NCI-H460 (cell line): ENCODE data around the gene IDH1. TPM values are rescaled to one million over a fixed set of nuclear protein-coding genes. Genes with fewer than 3 reads are reported as not detected.
"Not testable (repeated sequence)": the region's sequence is repeated elsewhere in the genome, so short reads cannot be mapped to it uniquely, and the experiment has no call there.

Experiments
- DNase-seq: peaks from one replicate; pipeline ENCODE4 v3.0.0-alpha.2; 2016; ENCODE audit warnings: low read depth; ENCODE audit errors: extremely low read depth
- total RNA-seq: library from RNA; depleted of rRNA; stranded (reverse); fragments of >200 nt; shearing (Covaris generic); gene quantifications from 2 replicates; pipeline ENCODE4 v1.2.3, GENCODE V29; 2014; rRNA removed

IDH1 gene
- total RNA-seq, 1 experiment from 2014 or later, result 937 TPM

DNA sequence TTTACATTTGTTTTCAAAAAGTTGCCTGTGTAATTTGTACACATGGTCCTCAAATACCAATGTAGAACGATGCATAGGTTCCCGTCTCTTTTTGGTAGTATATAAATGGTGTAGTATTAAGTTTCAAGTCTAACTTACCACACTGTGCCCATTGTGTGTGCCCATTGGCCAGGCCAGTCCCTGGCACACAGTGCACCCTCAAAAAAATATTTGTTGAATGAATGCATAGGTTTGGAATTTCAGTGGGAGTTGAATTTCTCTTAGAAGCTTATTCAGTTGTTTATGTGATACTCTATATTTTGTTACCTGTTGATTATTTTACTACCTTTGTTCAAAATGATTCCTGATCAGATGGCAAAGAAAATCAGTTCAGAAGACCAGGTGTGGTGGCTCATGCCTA, 30.1 kb downstream of the IDH1 start:
- DNase-seq, result no peak

DNA sequence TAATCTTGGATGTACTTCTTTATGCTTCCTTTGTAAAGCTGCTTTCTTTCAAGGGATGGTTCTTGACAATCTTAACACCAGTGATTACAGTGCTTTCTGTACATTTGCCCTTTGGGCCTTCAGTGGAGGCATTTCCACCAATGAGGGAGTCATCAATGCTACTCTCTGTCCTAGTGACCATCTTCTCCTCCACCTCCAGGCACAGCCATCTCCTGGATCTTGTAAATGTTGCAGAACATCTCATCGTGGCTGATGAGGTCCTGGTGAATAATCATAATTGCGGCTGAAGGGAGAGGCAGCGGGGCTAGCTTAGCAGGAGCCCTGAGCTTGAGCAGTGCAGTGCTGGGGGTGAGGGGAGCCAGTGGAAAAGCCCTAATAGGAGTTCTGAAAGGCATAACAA, 32.5 kb downstream of the IDH1 start:
- no peak for DNase-seq

DNA sequence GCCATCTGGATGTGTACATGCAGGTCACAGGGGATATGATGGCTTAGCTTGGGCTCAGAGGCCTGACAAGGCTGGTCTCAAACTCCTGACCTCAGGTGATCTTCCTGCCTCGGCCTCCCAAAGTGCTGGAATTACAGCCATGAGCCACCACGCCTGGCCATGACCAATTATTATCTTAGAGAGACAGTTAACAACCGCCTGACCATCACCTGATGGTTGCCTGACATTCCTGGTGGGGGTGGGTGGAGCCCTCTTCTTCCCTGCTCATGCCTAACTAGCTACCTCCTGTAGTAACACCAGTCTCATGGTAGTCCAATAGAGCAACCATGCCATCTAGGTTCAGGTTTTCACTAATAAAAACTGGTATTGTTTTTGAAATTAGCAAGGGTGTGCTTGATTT, 33.0 kb downstream of the IDH1 start:
- DNase-seq, result not testable (repeated sequence)

DNA sequence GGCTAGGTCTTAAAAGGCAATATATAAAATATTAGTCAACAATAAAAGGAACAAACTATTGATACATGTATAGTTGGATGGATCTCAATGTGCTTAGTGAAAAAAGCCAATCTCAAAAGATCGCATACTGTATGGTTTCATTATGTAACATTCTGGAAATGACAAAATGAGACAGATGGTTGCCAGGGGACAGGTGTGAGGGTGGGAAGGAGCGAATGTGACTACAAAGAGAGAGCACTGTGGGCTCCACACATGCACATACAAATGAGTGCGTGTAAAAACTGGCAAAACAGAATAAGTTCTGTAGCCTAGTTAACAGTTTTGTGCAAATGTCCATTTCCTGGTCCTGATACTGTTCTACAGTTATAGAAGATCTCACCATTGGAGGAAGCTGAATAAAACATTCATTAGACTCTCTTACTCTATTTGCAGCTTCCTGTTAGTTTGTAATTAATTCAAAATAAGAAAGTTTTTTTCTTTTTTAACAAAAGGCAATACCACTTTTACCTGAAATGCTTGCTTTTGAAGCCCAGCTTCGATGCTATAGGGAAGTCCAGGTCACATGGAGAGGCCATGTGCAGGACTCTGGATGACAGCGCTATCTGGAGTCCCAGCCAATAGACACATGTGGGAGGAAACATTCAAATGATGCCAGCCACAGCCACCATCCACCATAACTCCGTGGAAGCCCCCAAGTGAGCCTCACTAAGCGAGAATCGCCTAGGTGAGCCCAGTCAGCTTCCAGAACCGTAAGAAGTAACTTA, 44.0 kb downstream of the IDH1 start:
- no peak for DNase-seq

DNA sequence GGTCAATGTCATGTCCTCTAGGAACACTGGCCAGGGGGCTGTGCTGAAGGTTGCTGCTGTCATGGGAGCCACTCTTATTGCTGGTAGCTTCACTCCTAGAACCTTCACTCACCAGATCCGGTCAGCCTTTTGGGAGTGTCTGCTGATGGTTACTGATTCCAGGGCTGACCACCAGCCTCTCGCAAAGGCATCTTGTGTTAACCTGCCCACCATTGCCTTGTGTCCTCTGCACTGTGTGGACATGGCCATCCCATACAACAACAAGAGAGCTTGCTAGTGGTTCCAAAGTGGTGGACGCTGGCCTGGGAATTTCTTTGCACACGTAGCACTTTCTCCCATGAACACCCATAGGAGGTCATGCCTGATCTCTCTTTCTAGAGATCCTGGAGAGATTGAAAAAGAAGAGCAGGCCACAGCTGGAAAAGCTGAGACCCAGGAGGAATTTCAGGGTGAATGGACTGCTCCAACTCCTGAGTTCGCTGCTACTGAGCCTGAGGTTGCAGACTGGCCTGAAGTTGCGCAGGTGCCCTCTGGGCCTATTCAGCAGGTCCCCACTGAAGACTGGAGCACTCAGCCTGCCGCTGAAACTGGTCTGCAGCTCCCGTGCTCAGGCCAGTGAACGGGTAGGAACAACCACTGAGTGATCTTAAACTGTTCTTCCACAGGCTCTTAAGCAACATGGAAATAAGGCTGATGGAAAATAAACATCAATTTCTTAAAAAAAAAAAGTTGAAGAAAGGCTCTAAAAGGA, 46.4 kb downstream of the IDH1 start:
- DNase-seq, result no peak

DNA sequence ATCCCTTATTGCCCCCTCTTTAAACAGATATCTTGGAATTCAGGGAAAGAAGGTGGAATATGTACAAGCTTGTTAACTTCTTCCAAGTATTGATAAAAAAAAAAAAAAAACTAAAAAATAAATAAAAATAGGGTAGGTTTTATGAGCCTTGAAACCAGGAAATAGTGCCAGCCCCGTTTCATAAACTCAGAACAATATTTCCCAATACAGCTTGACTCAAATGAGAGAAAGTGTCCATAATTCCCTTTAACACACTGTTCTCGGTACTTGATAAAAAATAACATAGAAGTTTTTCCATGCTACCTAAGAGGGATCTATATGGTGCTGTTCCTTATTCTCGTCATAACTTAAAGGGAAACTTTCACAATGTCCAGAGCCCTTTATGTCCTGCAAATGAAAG, 47.1 kb downstream of the IDH1 start:
- no peak for DNase-seq

DNA sequence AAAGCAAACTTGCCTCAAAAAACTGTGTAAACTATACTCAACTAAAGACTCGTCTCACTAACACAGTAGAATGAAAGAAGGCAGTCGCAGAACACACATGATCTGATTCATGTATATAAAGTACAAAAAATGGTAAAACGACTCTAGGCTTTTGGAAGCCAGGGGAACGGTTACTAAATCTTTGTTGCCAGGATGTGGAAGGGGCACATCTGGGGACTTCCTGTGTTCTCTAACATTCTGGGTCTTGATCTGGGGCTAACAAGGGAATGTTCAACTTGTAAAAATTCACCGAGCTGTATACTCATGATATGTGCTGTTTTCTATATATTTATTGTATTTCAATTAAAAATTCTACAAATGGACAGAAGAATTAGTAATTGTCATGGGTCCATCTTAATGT, 50.7 kb downstream of the IDH1 start:
- DNase-seq, result no peak

DNA sequence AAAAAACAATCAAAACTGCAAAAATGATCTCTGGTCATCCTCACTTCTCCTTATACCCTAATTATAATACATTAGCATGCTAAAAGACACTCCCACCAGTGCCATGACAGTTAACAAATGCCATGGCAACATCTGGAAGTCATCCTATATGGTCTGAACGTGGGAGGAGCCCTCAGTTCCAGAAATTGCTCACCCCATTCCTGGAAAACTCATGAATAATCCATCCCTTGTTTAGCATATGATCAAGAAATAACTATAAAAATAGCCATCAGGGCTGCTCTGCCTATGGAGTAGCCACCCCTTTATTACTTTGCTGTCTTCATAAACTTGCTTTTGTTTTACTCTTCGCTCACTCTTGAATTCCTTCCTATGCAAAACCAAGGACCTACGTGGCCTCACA, 59.3 kb downstream of the IDH1 start:
- DNase-seq, result no peak

DNA sequence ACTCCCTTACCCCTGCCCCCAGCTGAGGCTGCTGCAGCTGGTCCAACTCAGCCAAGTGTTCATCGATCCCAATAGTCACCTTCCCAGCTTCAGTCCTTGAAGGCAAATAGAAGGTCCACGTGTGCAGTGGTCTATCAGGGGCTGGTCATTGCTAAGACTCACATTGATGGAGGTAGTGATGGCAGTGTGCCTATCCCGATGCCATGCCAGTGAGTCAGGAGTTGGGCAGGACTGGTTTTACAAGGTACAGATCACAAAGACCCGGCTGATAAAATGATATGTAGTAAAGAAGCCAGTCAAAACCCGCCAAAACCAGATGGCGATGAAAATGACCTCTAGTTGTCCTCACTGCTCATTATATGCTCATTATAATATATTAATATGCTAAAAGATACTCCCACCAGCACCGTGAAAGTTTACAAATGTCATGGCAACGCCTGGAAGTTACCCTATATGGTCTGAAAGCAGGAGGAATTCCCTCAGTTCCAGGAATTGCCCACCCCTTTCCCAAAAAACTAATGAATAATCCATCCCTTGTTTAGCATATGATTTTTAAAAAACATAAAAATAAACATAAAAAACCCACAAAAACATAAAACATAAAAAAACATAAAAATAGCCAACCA, 62.1 kb downstream of the IDH1 start:
- no peak for DNase-seq

DNA sequence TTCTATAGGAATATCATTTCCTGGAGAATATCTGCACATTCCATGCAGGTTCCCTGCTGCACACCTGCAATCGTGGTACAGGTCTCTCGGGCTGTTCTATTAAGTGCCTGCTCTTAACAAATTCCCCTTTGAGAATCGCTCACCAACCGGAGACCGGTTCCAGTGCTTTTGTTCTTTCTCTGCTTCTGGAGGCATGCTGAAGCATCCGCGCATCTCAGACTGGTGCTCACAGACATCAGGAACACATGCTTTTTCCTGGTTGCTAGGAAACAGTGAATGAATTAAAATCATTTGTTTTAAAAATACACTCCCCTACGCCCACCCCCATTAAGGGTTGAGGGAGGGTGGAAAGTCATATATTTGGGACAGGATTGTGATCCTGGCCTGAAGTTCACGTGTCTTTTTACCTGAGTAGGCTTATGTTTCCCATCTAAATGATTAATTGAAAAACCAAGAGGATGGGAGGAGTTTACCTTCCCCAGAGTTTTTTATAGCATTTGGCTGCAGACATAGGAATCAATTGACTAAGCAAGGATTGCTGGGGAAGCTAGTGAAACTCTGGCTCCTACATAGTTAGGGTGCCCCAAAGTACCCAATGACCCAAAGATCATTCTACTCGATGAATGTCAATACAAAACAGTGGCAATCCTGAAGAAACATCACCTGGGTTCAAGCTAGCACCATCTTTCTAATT, 64.9 kb downstream of the IDH1 start, which contains the start of gene C2orf80:
C2orf80 (minus strand) TSS at position 221 of the 694 bp plus-strand sequence. CDS start 3,044 bp downstream, outside the sequence.
- DNase-seq, result no peak

DNA sequence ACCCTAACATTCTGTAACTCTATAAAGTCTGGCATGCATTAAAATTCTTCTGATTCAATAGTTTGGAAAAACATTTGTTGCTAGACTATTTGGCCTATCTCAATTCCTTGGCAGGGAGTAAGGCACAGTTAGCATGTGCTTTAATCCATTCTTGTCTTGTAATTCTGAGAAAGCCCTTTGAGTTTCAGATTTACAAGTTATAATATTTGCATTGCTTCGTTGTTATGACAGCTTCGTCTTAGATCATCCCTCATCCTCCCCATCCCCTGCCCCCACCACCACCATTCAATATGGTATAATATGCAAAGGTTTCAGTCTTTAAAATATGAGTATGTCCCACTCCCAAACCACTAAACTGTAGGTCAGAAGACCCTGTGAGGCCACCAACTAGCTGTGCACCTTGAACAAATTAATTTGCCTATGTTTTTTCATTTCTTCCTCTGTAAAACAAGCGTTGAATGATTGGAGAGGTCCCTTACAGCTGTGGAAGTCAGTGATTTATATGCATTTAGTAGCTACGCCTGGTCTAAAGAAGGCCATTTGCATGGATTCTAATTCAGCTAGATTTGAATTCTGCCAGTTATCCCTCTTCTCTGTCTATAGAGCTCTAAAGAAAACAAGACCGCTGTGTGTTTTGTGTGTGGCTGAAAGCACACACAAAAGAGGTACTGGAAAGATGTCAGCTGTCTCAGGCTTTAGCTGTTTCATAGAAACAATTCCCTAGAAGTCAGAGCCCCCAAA, 65.6 kb downstream of the IDH1 start:
- DNase-seq, result no peak

DNA sequence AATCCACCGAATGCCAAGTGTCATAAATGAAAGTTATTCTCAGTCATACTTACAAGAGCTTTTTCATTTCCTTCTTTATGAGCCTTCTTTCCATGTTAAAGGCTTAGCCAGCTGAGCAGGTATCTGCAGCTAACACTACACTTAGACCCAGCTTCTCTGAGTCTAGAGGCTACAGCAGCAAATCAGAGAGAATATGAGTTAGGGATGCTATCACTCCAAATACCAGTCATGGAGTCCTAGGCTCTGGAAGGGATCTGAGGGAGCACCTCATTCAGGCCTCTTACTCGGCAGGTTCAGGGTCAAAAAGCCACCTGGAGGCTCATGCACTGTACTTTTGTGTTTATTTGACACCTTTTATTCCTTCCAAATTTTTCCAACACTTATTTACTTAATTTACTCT, 68.0 kb downstream of the IDH1 start:
- DNase-seq, result no peak

DNA sequence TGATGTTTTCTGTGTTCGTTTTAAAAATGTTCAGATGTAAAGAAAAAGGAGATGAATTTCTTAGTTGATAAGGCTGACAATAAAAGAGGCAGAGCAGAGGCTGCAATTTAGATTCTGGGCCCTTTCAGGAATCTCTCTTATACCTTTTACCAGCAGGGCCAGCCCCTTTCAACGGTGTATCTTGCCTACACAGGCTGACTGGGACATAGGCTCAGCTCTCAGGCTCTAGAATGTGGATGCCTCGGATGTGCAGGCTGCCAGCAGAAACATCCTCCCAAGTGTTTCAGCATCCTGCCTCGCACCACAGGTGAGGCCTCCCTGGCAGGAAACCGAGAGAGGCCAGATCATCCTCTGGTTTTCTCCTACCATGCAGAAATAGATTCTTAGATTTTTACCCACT, 68.4 kb downstream of the IDH1 start:
- no peak for DNase-seq

Other genes with a start within 250 kb of the IDH1 start
- 4.3 and 6.6 TPM in 2 replicates for gene PLEKHM3, start 229.5 kb downstream of the IDH1 start, total RNA-seq
- gene CRYGD, start 130.5 kb downstream of the IDH1 start, total RNA-seq, result not detected in 2 replicates
- gene CRYGC, start 125.2 kb downstream of the IDH1 start, total RNA-seq, result not detected in 2 replicates
- gene CRYGB, start 108.9 kb downstream of the IDH1 start, total RNA-seq, result not detected in 2 replicates
- not detected in 2 replicates for gene CRYGA, start 91.5 kb downstream of the IDH1 start, total RNA-seq
- gene C2orf80, start 65.0 kb downstream of the IDH1 start, total RNA-seq, result not detected in 2 replicates
- 34.3 and 38.4 TPM in 2 replicates for gene PIKFYVE, start 11.2 kb upstream of the IDH1 start, total RNA-seq
- not detected in 2 replicates for gene PTH2R, start 151.7 kb upstream of the IDH1 start, total RNA-seq